HG03571 (cell line): ENCODE measurements around the gene ABCC1.

Source experiments
- ATAC-seq: cut with Tn5 transposase; IDR thresholded peaks from one replicate; pipeline ENCODE4 v1.9.1; 2021; ENCODE audit not compliant: unreplicated experiment

Gene ABCC1

GRCh38 chr16:16073891-16074881 is 124.8 kb downstream of the ABCC1 start:
- ATAC-seq: no peak

GRCh38 chr16:16075488-16076422 is 126.3 kb downstream of the ABCC1 start:
- ATAC-seq: no peak

GRCh38 chr16:16076423-16076813 is 127.0 kb downstream of the ABCC1 start:
- ATAC-seq: no peak

- ATAC-seq: no peak
These were observed 131.1 kb downstream of the ABCC1 start for GRCh38 chr16:16080465-16081065.

- no peak for ATAC-seq
These were observed 131.7 kb downstream of the ABCC1 start for GRCh38 chr16:16081141-16081540.

GRCh38 chr16:16082255-16082654 is 132.8 kb downstream of the ABCC1 start:
- no peak for ATAC-seq

- no peak for ATAC-seq
These were observed 134.2 kb downstream of the ABCC1 start for GRCh38 chr16:16083421-16084156.

GRCh38 chr16:16084874-16085273 is 135.5 kb downstream of the ABCC1 start:
- no peak for ATAC-seq

- ATAC-seq: no peak
These were observed 137.4 kb downstream of the ABCC1 start for GRCh38 chr16:16086653-16087446.

- ATAC-seq: no peak
These were observed 140.8 kb downstream of the ABCC1 start for GRCh38 chr16:16090238-16090637.

GRCh38 chr16:16092925-16093627 is 143.7 kb downstream of the ABCC1 start:
- no peak for ATAC-seq

GRCh38 chr16:16093628-16094332 is 144.4 kb downstream of the ABCC1 start:
- ATAC-seq: no peak

- no peak for ATAC-seq
These were observed 146.2 kb downstream of the ABCC1 start for GRCh38 chr16:16095646-16096045.

GRCh38 chr16:16096121-16096857 is 146.9 kb downstream of the ABCC1 start:
- no peak for ATAC-seq

GRCh38 chr16:16096858-16097213 is 147.4 kb downstream of the ABCC1 start:
- no peak for ATAC-seq

- ATAC-seq: no peak
These were observed 149.9 kb downstream of the ABCC1 start for GRCh38 chr16:16099320-16099719.

- ATAC-seq: no peak
These were observed 151.2 kb downstream of the ABCC1 start for GRCh38 chr16:16100631-16101030.

GRCh38 chr16:16101585-16101984 is 152.2 kb downstream of the ABCC1 start:
- ATAC-seq: no peak
